Measurements from ENCODE around the gene CDK11B.
A peak's percentile ranks its signal among the peaks of the same experiment; 100 is the strongest.
"Not testable (repeated sequence)": the region's sequence is repeated elsewhere in the genome, so short reads cannot be mapped to it uniquely, and the experiment has no call there.

CDK11B gene

DNA sequence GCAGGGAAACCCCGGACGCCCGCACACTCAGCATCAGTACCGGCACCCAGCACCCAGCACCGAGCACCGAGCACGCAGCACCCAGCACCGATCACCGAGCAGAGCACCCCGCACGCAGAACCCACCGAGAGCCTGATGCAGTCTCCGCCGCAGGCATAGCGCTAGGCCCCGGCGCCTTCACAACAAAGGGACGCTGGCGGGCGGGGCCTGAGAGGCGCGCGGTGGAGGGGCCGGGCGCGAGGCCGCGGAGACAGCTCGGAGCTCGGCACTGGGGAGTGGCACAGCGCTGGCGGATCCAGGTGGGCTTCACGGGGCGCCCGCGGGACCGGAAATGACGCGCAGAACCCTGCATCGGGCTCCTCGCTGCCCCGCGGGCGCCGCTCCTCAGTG is 33.5 kb upstream of the CDK11B start:
- ATAC-seq (replicated peaks): peak; percentile 59 to 65
- H3K9me3 Mint-ChIP-seq, DNase-seq, H3K4me1 Mint-ChIP-seq, H3K27me3 Mint-ChIP-seq, H3K36me3 Mint-ChIP-seq: not testable (repeated sequence)
- Mint-ChIP-seq H3K4me3 (peak overlapping the region; percentile 83), H3K27ac (peak overlapping the region; percentile 98)

DNA sequence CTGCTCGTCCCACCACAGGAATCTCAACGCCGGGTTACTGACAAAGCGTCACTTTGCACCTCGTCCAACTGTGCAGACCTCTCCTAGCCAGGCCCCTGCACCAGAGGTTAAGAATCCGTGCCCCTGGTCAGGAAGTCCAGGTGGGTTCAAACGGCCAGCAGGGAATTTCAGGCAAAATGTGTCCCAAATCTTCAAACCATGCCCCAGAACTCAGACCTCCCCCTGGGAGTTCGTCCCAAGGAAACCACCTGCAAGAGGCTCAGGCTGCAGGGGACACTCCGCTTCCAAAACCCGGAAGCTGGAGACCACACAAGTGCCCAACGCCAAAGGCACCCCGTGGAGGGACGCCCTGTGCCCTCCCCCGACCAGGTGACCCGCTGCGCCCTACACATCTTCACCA is 32.6 kb upstream of the CDK11B start:
- H3K9me3 Mint-ChIP-seq; H3K27ac Mint-ChIP-seq; H3K36me3 Mint-ChIP-seq; H3K4me1 Mint-ChIP-seq; H3K4me3 Mint-ChIP-seq; H3K27me3 Mint-ChIP-seq; DNase-seq; ATAC-seq (replicated peaks): not testable (repeated sequence)

DNA sequence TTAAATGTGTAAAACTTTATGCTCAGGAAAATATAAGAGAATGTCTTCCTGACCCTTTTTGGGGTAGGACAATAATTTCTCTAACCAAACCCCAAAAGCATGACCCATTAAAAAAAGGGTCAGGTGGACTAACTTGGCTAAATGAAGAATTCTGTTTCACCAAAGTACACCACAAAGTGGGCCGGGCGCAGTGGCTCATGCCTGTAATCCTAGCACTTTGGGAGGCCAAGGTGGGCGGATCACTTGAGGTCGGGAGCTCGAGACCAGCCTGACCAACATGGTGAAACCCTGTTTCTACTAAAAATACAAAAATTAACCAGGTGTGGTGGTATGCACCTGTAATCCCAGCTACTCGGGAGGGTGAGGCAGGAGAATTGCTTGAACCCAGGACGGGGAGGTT is 30.7 kb upstream of the CDK11B start:
- DNase-seq; H3K4me3 Mint-ChIP-seq; H3K27ac Mint-ChIP-seq; H3K9me3 Mint-ChIP-seq; ATAC-seq (replicated peaks); H3K27me3 Mint-ChIP-seq: not testable (repeated sequence)
- Mint-ChIP-seq H3K36me3 (peaks cover 9 to 13% of the 10 kb centered on the region in 2 donors), H3K4me1 (peaks cover 7 to 11% of the 10 kb centered on the region in 2 donors)

DNA sequence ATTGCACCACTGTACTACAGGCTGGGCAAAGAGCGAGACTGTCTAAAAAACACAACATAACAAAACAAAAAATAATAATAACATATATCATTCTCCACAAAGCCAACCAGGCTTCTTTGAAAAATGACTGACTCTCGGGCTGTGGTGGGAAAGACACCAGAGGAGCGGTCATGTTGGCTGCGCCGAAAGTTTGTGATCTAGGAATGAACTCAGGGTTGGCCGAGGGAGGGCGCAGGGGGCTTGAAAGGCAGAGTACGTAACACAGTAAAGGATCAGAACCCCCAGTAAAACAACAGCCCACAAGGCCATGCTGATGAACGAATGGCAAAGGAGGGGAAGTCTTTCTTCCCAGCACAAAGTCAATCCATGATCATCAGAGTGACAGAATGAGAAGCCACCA is 29.0 kb upstream of the CDK11B start:
- DNase-seq (no peak), ATAC-seq (replicated peaks) (no peak)
- Mint-ChIP-seq H3K4me3 (no peak overlapping the region), H3K27me3 (no peaks in the 10 kb centered on the region), H3K27ac (peak overlapping the region; percentile 87), H3K4me1 (peaks cover 11 to 27% of the 10 kb centered on the region in 2 donors), H3K9me3 (no peaks in the 10 kb centered on the region), H3K36me3 (peaks cover 15 to 17% of the 10 kb centered on the region in 2 donors)

DNA sequence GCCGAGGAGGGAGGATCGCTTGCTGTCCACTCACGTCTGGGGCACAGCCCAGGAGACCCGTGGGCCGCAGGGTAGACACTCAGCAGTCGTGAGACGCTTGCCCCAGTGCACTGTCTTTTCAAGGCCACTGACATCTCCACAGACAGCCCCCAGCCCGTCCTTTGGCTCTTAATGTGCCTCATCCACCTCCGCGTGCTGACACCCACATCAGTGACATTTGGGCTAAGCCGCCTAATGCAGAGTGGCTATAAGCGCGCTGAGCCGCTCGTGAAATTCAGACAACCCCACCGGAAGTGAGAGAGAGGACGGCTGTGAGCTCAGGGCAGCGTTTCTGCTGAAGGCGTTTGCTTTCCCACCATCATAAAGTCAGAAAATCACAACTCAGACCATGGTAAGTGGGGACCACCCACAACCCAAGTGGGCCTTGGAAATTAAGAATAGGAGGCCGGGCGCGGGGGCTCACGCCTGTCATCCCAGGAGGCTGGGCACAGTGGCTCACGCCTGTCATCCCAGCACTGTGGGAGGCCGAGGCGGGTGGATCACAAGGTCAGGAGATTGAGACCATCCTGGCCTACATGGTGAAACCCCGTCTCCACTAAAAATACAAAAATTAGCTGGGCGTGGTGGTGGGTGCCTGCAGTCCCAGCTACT is 25.4 kb upstream of the CDK11B start:
- Mint-ChIP-seq H3K4me3 (no peak overlapping the region), H3K4me1 (peaks cover 18 to 40% of the 10 kb centered on the region in 2 donors), H3K36me3 (peaks cover 13 to 18% of the 10 kb centered on the region in 2 donors), H3K27ac (no peak overlapping the region), H3K9me3 (no peaks in the 10 kb centered on the region), H3K27me3 (no peaks in the 10 kb centered on the region)
- no peak for DNase-seq
- ATAC-seq (replicated peaks): no peak

DNA sequence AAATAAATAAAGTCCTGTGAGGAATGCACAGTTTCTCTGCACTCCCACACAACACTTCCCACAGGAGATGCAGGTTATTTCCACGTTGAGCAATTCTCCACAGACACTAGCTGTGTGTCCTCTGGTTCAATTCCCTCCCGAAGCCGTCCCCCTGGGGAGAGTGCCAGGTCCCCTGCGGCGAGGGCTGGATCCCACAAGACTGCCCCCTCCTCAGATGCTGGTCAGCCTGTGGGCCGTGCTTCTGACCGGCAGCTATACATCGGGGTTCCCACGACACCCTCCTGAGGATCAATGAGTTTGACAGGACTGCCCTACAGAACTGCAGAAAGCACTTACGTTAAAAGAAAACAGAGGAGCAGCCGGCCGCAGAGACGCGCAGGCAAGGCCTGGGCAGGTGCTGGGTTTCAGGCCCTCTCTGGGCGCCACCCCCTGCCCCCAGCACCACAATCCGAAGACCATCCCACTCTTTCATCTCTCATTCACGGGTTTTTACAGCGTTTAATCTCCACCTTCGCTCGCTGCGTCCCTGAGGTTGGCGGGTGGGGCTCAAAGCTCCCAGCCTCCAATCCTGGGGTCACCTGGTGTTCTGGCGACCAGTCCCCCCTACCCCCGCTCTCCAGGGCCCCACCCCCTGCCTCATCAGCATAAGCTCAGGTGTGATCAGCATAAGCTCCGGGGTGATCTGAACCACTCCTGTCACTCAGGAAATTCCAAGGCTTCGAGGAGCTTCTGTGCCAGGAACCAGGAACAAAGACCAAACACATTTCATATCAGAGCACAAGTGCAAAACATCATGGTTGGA is 24.5 kb upstream of the CDK11B start:
- DNase-seq (no peak), ATAC-seq (replicated peaks) (no peak)
- peaks cover 25 to 48% of the 10 kb centered on the region in 2 donors for H3K4me1 Mint-ChIP-seq
- no peaks in the 10 kb centered on the region for H3K9me3 Mint-ChIP-seq
- H3K4me3 Mint-ChIP-seq: no peak overlapping the region
- peak overlapping the region; percentile 88 for H3K27ac Mint-ChIP-seq
- H3K36me3 Mint-ChIP-seq: peaks cover 13 to 18% of the 10 kb centered on the region in 2 donors
- no peaks in the 10 kb centered on the region for H3K27me3 Mint-ChIP-seq

DNA sequence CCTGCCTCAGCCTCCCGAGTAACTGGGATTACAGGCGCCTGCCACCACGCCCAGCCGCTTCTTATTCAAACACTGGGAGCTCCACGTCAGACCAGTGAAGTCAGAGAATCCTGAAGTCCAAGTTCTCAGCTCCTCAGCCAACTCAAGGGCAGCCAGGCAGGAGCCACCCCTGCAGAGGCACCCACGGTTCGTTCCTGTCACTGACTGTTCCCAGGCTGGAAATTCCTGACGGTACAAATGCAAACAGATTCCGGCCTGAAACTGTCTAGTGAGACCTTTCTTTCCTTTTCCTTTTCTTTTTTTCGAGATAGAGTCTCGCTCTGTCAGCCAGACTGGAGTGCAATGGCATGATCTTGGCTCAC is 22.1 kb upstream of the CDK11B start:
- Mint-ChIP-seq H3K36me3 (peaks cover 11 to 22% of the 10 kb centered on the region in 2 donors), H3K27ac (peak overlapping the region; percentile 90), H3K4me3 (no peak overlapping the region), H3K9me3 (no peaks in the 10 kb centered on the region), H3K4me1 (peaks cover 28 to 60% of the 10 kb centered on the region in 2 donors), H3K27me3 (no peaks in the 10 kb centered on the region)
- no peak for DNase-seq
- ATAC-seq (replicated peaks): no peak

DNA sequence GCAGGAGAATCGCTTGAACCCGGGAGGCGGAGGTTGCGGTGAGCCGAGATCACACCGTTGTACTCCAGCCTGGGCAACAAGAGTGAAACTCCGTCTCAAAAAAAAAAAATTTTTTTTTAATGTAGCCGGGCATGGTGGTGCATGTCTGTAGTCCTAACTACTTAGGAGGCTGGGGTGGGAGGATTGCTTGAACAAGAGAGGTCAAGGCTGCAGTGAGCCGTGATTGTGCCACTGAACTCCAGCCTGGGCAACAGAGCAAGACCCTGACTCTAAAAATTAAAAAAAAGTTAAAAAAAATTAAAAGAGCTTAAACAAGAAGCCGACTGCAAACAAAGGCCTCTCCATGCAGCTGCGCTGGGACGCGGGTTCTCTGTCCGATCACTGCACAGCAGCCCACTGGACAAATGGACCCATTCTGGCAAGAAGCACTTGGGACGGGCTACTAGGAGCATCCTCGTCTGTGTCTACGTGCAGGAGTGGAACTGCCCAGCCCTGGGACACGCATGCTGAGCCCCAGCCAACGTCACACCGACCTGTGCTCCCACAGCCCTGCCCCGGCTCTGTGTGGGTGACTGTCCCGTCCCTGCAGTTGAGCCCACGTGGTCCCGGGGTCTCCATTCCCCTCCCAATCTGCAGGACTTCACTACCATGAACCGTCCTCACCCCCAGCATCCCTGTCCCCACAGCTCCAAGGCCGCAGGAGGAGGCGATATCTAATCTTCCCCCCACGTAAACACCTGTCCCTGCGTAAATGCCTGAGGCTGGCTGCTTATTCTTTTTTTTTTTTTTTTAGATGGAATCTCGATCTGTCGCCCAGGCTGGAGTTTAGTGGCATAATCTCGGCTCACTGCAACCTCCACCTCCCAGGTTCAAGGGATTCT is 21.5 kb upstream of the CDK11B start:
- Mint-ChIP-seq H3K27ac (no peak overlapping the region), H3K9me3 (no peaks in the 10 kb centered on the region), H3K4me1 (peaks cover 25 to 57% of the 10 kb centered on the region in 2 donors), H3K27me3 (no peaks in the 10 kb centered on the region), H3K4me3 (no peak overlapping the region), H3K36me3 (peaks cover 8 to 19% of the 10 kb centered on the region in 2 donors)
- no peak for ATAC-seq (replicated peaks)
- DNase-seq: no peak

DNA sequence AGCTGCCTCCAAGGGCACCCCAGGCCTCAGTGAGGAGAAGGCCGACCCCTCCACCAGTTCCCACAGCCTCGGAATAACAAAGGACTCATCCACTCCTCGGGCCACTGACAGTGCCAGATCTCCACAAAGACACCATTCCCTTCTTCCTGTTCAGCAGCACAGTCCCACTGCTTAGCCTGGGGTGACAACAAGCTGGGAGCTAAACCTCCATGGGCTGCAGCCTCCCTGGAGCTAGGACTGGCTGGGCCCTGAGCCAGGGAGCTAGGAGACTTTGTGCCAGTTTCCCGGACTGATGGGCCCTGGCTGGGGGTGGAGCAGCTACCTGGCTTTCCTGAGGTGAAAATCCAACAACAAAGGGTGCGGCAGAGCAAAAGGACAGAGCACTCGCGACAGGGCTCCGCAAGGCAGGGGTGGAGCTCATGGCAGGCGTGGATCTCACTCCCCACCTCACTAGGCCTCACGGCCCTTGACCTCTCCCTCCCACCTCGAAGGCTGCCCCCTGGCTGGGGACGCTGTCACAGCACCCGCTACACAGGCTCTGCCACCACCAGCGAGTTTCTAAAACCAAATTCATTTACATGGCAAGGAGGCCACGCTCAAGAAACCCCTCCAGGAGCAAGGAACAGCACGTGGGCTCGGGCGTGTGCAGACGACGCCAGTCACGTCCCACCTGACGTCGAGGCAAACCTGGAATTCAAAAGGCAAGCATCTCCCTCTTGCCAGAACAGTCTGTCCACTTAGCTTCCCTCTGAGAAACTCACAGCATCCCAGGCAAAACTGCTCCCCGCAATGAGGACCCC is 20.0 kb upstream of the CDK11B start:
- ATAC-seq (replicated peaks): peak; percentile 0 to 25
- peaks cover 26 to 42% of the 10 kb centered on the region in 2 donors for H3K4me1 Mint-ChIP-seq
- DNase-seq: peak; percentile 30
- no peaks in the 10 kb centered on the region for H3K9me3 Mint-ChIP-seq
- peaks cover 8 to 21% of the 10 kb centered on the region in 2 donors for H3K36me3 Mint-ChIP-seq
- H3K27ac Mint-ChIP-seq: peak overlapping the region; percentile 94
- H3K27me3 Mint-ChIP-seq: no peaks in the 10 kb centered on the region
- H3K4me3 Mint-ChIP-seq: peak overlapping the region; percentile 75 to 79

DNA sequence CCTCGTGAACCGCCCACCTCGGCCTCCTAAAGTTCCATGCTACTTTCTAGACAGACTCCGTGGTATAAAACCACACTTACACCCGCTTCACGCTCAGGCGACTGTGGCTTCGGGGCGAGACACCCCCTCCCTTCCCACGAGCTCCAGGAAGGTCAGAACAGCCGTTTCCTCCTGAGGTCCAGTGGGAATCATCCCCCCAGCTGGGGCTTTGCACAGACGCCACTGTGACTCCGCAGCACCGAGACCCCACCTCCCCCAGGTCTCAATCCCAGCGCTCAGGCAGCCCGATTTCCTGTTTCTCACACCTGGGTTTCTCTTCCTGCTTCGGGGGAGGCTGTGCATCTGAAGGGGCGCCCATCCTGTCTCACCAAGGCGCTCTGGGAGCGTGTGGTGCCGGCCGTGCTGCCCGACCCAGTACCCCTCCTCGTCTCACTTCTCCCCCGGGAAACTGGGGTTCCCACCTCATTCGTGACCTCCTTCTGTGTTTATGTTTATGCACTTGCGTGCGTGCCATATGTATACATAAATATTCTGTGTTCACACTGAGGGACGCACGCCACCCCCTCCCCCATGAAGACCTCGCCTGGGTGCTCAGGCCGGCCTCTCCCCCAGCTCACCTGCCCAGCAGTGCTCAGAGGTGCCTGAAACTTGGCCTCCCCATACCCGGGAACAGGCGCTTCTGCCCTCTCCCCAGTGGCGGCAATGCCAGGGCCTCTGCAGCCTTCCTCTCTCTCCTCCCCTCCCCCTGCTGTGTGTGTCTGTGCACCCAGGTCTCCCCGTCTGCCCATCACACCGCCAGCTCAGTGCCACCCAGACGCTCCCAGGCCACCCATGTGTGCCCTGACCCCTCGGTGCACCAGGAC is 19.1 kb upstream of the CDK11B start:
- peak; percentile 79 for DNase-seq

DNA sequence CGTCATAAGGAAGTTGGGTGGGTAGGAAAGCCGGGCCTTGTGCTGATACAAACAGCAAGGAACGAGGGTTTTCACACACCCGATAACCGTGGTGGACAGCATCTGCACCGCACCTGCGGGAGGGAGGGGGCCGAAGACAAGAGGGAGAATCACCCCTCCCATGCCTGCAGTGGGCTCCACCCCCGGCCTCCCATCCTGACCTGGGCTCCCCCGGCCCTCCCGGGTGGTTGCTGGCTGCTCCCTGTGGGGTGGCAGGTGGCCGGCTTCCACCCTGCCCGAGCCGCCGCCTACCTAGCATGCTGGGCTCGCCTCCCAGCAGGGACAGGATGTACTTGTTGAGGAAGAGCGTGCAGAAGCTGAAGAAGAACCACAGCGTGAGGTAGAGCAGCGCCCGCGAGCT is 17.3 kb upstream of the CDK11B start:
- Mint-ChIP-seq H3K36me3 (peaks cover 8 to 15% of the 10 kb centered on the region in 2 donors), H3K4me1 (peaks cover 20 to 31% of the 10 kb centered on the region in 2 donors)
- H3K9me3 Mint-ChIP-seq; DNase-seq; H3K27me3 Mint-ChIP-seq; H3K4me3 Mint-ChIP-seq; H3K27ac Mint-ChIP-seq; ATAC-seq (replicated peaks): not testable (repeated sequence)

More for the DNA sequence above, 19.1 kb upstream of the CDK11B start:
- peaks cover 22 to 34% of the 10 kb centered on the region in 2 donors for H3K4me1 Mint-ChIP-seq
- peaks cover 3 to 17% of the 10 kb centered on the region in 2 donors for H3K36me3 Mint-ChIP-seq
- H3K4me3 Mint-ChIP-seq: peak overlapping the region; percentile 75 to 79
- H3K9me3 Mint-ChIP-seq: no peaks in the 10 kb centered on the region
- no peaks in the 10 kb centered on the region for H3K27me3 Mint-ChIP-seq
- peak; percentile 85 to 87 for ATAC-seq (replicated peaks)
- H3K27ac Mint-ChIP-seq: peak overlapping the region; percentile 94

DNA sequence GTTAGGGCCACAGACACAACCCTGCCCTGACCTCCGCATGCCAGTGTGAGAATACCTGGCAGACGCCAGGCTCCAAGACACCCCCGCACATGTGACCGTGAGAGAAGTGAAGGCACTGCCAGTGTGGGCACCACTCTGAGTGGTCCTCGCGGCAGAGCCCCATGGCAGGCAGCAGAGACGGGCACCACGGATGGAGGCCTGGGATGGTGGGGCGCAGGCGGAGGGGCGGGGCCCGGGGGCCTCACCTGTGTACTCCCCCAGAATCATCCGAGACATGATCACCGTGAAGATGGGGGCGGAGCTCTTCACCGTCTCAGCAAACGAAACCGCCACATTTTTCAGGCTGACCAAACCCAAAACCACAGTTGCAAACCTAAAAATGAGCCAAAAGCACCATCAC is 16.4 kb upstream of the CDK11B start:
- not testable (repeated sequence) for ATAC-seq (replicated peaks); H3K27ac Mint-ChIP-seq
- H3K36me3 Mint-ChIP-seq: peaks cover 15% of the 10 kb centered on the region in 2 donors

DNA sequence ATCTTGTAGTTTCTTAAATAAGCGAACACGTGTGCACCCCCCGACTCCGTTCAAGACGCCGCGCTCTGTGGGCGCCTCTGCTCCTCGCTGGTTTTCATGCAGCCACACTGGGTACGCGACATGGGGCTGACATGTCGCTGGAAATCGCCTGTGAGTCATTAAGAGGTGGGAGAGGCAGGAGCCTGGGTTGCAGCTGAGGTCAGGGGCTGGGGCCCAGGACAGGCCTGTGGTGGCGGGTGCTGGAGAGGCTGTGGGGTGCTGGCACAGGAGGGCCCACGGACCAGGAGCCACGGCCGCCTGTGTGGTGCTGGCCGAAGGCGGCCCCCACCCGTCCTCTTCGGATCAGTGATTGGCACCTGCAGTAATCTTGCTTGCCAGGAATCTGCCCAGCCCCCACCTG is 16.0 kb upstream of the CDK11B start:
- not testable (repeated sequence) for H3K4me3 Mint-ChIP-seq; H3K9me3 Mint-ChIP-seq; ATAC-seq (replicated peaks); H3K27ac Mint-ChIP-seq; DNase-seq; H3K27me3 Mint-ChIP-seq
- Mint-ChIP-seq H3K4me1 (peaks cover 19 to 25% of the 10 kb centered on the region in 2 donors), H3K36me3 (peaks cover 15 to 16% of the 10 kb centered on the region in 2 donors)

More for the DNA sequence above, 16.4 kb upstream of the CDK11B start:
- not testable (repeated sequence) for DNase-seq, H3K27me3 Mint-ChIP-seq, H3K4me3 Mint-ChIP-seq, H3K9me3 Mint-ChIP-seq
- H3K4me1 Mint-ChIP-seq: peaks cover 19 to 25% of the 10 kb centered on the region in 2 donors

Measured in stimulated activated naive B cell treated with anti-CD40 and anti-IgM and Interleukin-4, amounts not matched to agents 10 μg/mL and 1 μg/mL and 100 μg/mL, for 72 hours (primary cell).